NCI-H1092 treated with DMSO at 0.1 percent for 48 hours (cell line): ENCODE data around the gene GADD45G.

ENCODE experiments used
- DNase-seq: peaks from one replicate; lab custom pipeline; 2025; lab: John Stamatoyannopoulos, UW

The GADD45G gene

DNA sequence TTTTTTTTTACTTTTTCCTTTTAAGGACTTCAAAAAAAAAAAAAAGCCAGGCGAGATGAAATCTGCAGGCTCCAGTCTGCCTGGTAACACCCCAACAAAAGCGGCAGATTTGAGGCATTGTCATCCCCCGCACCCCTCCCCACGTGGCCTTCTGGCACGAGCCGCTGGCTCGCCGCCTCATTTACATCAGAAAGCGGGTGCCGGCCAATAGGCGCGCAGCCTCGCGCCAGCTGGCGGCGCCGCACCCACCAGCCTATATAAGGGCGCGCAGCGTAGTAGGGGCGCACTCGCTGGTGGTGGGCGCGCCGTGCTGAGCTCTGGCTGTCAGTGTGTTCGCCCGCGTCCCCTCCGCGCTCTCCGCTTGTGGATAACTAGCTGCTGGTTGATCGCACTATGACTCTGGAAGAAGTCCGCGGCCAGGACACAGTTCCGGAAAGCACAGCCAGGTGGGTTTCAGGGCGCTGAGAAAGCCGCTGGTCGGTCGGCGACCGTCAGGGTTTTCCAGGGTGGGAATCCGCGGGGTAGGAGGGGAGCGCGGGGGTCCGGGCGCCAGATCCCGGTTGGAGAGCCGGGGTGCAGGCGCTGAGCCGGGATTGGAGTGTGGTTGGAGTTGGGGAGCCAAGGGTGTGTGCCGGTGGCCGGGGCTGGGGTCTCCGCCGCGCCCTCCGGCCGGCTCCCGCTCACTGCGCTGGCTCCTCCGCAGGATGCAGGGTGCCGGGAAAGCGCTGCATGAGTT lies at the start of gene GADD45G:
Gene GADD45G, plus strand, starts transcription at position 284 of the 736 bp plus-strand sequence. Its CDS starts 110 bp downstream, at position 394.
- peak; percentile 96 for DNase-seq

DNA sequence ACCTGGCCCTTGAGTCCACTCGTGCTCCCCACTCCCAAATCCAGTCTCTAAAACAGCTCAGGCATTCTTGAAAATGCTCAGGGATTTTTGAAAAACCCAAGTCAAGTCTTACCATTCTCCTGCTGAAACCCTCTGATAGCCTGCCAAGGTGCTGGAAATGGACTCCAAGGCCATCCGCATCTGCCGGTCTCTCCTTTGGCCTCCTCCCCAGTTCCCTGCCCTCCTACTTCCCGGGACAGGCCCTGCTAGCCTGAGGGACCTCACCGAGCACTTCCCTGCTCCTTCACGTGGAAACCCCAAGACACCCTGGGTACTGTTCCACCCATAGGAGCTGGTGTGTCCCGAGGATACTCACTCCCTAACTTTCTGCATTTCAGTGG lies 49.8 kb upstream of the GADD45G start:
- no peak for DNase-seq

GRCh38 chr9:89555451-89556375 lies 49.1 kb upstream of the GADD45G start:
- DNase-seq: no peak

DNA sequence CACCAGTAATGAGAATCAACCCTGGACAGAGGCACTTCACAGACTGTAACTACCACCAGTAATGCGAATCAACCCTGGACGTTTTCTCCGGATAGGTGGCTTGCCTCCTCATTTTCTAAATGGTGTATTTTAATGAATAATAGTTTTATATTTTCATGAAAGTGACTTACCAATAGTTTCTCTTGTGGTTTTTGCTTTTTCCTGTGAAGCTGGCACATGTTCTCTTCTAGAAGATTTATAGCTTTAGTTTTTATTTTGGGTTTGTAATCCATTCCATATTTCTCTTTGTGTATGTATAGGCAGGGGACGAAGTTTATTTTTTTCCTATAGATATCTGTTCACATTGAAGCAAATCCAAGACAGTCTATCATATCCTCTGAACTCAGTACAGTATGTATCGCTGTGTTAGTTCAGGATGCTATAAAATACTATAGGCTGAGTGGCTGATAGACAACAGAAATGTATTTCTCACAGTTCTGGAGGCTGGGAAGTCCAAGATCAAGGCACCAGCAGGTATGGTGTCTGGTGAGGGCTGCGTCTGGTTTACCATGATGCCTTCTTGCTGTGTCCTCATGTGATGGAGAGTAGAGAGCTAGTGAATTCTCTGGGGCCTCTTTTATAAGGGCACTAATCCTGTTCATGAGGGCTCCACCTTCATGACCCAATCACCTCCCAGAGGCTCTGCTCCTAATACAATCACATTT lies 46.5 kb upstream of the GADD45G start:
- DNase-seq: no peak

DNA sequence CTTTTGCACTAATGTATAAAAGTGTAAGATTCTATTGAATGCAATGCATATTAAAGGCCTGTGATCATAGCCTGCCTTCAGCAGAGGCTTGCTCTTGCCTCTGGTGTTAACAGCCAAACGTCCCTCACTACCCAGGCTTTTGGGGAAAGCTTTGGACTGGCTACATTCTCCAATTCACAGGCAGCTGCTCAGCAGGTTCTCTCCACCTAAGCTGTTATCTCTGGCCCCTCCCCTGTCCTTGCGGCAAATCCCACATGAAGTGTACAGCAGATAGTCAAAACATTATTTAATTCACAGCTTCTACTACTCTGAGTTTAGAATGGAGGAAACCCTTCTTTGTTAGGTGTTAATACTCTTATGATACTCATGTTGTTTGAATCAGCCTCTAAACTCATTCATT lies 45.9 kb upstream of the GADD45G start:
- no peak for DNase-seq

DNA sequence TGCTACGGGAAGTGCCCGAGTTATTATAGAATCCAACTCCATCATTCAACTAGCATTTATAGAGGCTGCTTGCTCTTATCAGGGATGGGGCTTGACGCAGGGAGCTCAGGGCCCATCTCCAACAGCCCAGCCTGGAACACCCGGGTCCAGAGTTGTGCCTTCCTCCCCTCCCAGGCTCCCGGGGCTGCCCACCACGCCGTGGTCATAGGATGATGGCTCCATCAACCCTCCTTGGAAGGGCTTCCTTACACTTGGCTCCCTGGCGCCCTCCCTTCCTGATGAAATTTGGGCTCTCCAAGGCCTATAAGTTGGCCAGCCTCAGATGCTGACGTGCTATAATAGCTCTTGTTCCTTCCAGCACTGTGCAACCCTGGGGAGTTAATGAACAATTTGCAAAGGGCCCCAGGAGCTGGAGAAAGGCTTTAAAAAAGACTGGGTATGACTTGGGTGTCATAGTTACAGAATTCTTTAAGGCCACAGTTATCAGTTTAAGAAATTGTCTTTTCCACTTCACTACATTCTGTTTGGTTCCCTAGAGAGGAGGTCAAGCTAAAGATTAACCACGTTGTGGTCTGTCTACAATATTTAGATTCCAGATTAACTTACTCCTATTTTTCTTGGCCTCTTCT lies 42.5 kb upstream of the GADD45G start:
- DNase-seq: no peak

- no peak for DNase-seq
Measured at GRCh38 chr9:89563571-89564345, 41.1 kb upstream of the GADD45G start.

DNA sequence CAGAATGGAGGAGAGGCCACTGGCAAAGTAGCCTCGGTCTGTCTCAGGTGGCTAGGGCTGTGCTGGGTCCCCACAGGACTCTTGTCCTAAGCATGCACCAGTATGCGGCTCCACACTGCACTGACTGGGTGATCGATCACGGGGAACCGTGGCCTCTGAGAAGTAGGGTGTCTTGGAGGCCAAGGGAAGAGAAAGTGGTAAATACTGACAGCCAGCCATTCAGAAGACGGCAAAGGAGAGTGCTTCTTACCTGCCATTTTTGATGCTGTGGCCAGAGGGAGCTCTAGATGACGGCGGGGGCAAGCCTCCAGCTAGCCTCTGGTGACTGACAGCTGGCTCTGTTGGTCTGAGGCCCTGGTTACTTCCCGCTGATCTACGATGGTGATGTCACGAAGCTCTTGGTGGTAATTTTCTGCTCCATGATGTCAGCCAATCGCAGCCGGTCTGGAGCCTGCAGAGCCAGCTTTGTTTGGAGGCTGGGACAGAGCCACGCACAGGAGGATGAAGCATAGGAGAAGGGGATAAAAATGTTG lies 40.4 kb upstream of the GADD45G start:
- no peak for DNase-seq

DNA sequence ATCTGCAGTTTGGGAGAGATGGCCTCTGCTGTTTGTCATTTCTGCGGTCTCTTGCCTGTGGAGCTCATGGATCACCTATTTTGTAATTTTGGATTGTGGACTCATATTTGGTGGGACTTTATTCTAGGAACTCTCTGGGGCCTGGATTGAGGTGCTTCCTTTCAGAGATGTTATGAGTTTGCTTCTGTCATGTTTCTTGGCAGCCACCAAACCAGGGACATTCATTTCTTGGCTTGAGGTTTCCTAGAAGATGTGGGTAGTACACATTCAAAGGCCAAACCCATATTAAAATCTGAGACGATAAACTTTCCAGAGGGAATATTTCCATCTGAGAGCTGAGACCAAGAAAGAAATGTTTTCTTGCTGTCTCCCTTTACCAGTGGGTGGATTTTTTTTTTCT lies 37.2 kb upstream of the GADD45G start:
- no peak for DNase-seq

GRCh38 chr9:89574309-89574708 lies 30.5 kb upstream of the GADD45G start:
- DNase-seq: no peak

- peak; percentile 43 for DNase-seq
Measured at GRCh38 chr9:89576404-89576839, 28.4 kb upstream of the GADD45G start.

- DNase-seq: no peak
Measured at GRCh38 chr9:89577363-89577762, 27.4 kb upstream of the GADD45G start.

- DNase-seq: no peak
Measured at GRCh38 chr9:89579741-89580385, 24.9 kb upstream of the GADD45G start.

DNA sequence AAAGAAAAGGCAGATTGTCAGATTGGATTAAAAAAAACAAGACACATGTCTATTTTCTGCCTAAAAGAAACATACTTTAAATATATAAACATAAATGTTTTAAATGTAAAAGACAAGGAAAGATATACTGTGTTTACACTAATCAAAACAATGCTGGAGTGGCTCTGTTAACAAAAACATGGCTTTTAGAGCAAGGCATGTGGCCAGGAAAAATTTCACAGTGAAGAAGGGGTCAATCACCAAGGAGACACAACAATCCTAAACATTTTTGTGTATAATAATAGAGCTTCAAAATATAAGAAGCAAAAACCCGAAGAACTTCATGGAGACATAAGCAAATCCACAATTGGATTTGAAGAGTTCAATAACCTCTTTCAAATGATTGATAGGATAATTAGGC lies 18.5 kb upstream of the GADD45G start:
- no peak for DNase-seq

DNA sequence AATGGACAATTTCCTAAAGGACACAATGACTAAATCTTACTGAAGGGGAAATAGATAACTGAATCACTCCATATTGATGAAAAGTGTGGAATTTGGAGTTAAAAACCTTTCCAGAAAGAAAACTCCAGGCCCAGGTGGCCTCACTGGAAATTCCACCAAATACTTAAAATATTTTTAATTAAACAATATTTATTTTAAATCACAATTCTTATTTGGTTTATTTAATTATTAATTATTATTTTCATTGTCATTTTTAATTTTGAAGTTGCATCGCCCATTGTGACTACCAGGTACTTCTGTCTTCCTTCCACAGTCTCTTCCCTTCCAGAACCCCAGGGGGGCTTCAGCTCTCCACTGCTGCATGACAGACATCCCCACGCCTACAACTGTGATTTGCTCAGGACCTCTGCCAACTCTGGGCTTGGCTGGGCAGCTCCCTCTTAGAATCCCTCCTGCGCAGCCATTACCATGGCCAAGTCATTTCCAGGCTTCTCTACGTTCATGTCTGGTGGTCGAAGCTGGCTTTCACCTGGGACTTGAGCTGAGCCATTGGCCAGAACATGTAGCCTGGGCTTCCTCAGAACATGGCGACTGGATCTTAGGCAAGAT lies 16.4 kb upstream of the GADD45G start:
- no peak for DNase-seq

DNA sequence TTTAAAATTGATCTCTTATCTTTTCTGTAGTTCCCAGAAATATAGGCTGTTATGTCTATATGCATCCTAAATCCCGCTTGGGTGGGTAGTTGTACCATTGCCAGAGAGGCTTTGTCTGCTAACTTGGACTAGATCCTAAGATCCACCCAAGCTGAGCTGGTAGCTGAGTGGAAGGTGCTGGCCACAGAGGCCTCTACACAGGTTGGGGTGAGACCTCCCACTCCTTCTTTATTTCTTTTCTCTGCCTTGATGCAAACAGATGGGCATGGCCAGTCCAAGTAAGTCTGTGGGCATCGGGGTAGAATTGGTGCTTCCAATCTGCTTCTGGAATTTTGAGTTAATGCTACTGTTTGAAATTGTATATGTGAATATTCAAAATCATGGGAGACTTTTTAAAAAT lies 14.4 kb upstream of the GADD45G start:
- DNase-seq: no peak

GRCh38 chr9:89591274-89592212 lies 13.3 kb upstream of the GADD45G start:
- DNase-seq: no peak

DNA sequence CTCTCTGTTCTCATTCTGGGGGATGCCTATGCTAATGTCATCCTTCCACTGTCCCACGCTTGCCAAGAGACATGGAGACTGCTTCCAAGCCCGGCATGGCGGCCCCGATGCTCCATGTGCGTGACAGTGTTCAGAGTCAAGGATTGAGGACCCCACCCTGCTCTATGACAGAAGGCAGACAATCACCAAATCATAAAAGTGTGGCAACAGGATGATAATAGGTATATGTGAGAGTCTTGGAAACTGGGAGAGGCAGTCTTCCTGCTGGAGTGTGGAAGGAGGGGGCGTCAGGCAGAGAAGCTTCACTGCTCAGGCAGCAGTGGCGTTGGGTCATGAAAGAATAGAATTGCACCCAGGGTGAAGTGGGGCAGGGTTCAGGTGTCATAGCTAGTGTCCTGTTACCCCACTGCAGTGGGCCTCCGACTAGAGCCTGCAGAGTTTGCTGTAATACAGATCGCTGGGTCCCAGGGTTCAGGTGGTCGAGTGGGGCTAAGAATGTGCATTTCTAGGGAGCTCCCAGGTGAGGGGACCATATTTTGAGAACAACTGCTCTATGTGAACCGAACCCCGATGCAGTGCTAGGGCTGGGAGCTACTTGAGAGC lies 12.5 kb upstream of the GADD45G start:
- DNase-seq: no peak
